ENCODE results near the gene PSMA2. TPM values are rescaled to one million over a fixed set of nuclear protein-coding genes. Genes with fewer than 3 reads are reported as not detected.

The PSMA2 gene
- total and polyA plus RNA-seq, 4 donors, result 24.8 to 221 (median 73.8) TPM

- no peaks in the 10 kb centered on the region for H3K9me3 ChIP-seq (ENCODE audit: control insufficient read depth in 4 of 4, low read length in 3 of 4)
- H3K27me3 ChIP-seq (ENCODE audit: control insufficient read depth in 4 of 4, insufficient read depth in 4 of 4, low read length in 3 of 4), result no peaks in the 10 kb centered on the region
- TF ChIP-seq ZBTB33 (IDR thresholded peaks at IDR 0.05), result no peak
- TF ChIP-seq SP1 (IDR thresholded peaks at IDR 0.05), result no peak
- TF ChIP-seq, protein P1, sequence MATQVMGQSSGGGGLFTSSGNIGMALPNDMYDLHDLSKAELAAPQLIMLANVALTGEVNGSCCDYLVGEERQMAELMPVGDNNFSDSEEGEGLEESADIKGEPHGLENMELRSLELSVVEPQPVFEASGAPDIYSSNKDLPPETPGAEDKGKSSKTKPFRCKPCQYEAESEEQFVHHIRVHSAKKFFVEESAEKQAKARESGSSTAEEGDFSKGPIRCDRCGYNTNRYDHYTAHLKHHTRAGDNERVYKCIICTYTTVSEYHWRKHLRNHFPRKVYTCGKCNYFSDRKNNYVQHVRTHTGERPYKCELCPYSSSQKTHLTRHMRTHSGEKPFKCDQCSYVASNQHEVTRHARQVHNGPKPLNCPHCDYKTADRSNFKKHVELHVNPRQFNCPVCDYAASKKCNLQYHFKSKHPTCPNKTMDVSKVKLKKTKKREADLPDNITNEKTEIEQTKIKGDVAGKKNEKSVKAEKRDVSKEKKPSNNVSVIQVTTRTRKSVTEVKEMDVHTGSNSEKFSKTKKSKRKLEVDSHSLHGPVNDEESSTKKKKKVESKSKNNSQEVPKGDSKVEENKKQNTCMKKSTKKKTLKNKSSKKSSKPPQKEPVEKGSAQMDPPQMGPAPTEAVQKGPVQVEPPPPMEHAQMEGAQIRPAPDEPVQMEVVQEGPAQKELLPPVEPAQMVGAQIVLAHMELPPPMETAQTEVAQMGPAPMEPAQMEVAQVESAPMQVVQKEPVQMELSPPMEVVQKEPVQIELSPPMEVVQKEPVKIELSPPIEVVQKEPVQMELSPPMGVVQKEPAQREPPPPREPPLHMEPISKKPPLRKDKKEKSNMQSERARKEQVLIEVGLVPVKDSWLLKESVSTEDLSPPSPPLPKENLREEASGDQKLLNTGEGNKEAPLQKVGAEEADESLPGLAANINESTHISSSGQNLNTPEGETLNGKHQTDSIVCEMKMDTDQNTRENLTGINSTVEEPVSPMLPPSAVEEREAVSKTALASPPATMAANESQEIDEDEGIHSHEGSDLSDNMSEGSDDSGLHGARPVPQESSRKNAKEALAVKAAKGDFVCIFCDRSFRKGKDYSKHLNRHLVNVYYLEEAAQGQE (IDR thresholded peaks at IDR 0.05), result no peak
- TF ChIP-seq ATF3 (IDR thresholded peaks at IDR 0.05), result no peak
- TF ChIP-seq RXRA (IDR thresholded peaks at IDR 0.05), result no peak
- no peak for TF ChIP-seq NR2F2 (IDR thresholded peaks at IDR 0.05)
- no peak for TF ChIP-seq YY1 (IDR thresholded peaks at IDR 0.05)
- no peak for TF ChIP-seq CTCF (IDR thresholded peaks at IDR 0.05; ENCODE audit: low read depth, low read length, missing input control)
- no peak for TF ChIP-seq HNF4A (conservative IDR thresholded peaks at IDR 0.05)
- no peak for TF ChIP-seq EGR1 (IDR thresholded peaks at IDR 0.05; ENCODE audit: low read depth in 2 of 2)
- TF ChIP-seq, protein P2, sequence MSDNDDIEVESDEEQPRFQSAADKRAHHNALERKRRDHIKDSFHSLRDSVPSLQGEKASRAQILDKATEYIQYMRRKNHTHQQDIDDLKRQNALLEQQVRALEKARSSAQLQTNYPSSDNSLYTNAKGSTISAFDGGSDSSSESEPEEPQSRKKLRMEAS (IDR thresholded peaks at IDR 0.05), result no peak
- TF ChIP-seq TAF1 (conservative IDR thresholded peaks at IDR 0.05), result no peak
- no peak for TF ChIP-seq HNF4G (IDR thresholded peaks at IDR 0.05)
- TF ChIP-seq JUND (IDR thresholded peaks at IDR 0.05), result no peak
- 84% methylated on average over 2 of the region's 2 CpGs for WGBS
- H3K9ac ChIP-seq (ENCODE audit: low read depth in 1 of 2, low read length in 2 of 2), result no peak overlapping the region
- H3K27ac ChIP-seq (ENCODE audit: low read depth in 1 of 2, low read length in 2 of 2), result no peak overlapping the region
- H3K36me3 ChIP-seq (ENCODE audit: control insufficient read depth in 4 of 4, insufficient read depth in 3 of 4, low read depth in 1 of 4, low read length in 3 of 4), result no peaks in the 10 kb centered on the region
- H3K4me3 ChIP-seq (ENCODE audit: low read depth in 1 of 3, low read length in 3 of 3), result no peak overlapping the region
- DNase-seq (ENCODE audit: low spot score), result no peak
- H3K4me1 ChIP-seq (ENCODE audit: control insufficient read depth in 4 of 4, insufficient read depth in 4 of 4, low read length in 3 of 4), result no peaks in the 10 kb centered on the region
Measured at GRCh38 chr7:42959549-42959948, 27.6 kb upstream of the PSMA2 start.

GRCh38 chr7:42956062-42956461 lies 24.1 kb upstream of the PSMA2 start:
- Histone ChIP-seq H3K36me3 (ENCODE audit: control insufficient read depth in 4 of 4, insufficient read depth in 3 of 4, low read depth in 1 of 4, low read length in 3 of 4) (no peaks in the 10 kb centered on the region), H3K27me3 (ENCODE audit: control insufficient read depth in 4 of 4, insufficient read depth in 4 of 4, low read length in 3 of 4) (no peaks in the 10 kb centered on the region), H3K4me1 (ENCODE audit: control insufficient read depth in 4 of 4, insufficient read depth in 4 of 4, low read length in 3 of 4) (no peaks in the 10 kb centered on the region), H3K9me3 (ENCODE audit: control insufficient read depth in 4 of 4, low read length in 3 of 4) (no peaks in the 10 kb centered on the region), H3K27ac (ENCODE audit: low read depth in 1 of 2, low read length in 2 of 2) (no peak overlapping the region), H3K4me3 (ENCODE audit: low read depth in 1 of 3, low read length in 3 of 3) (no peak overlapping the region), H3K9ac (ENCODE audit: low read depth in 1 of 2, low read length in 2 of 2) (no peak overlapping the region)
- no peak for DNase-seq (ENCODE audit: low spot score)
- no peak for TF ChIP-seq GABPA (IDR thresholded peaks at IDR 0.05 in 1 of 2, conservative IDR thresholded peaks at IDR 0.05 in 1 of 2)
- TF ChIP-seq, protein P2 (IDR thresholded peaks at IDR 0.05), result no peak
- TF ChIP-seq FOXA1 (IDR thresholded peaks at IDR 0.05), result no peak
- no peak for TF ChIP-seq HNF4A (conservative IDR thresholded peaks at IDR 0.05)
- TF ChIP-seq SP1 (IDR thresholded peaks at IDR 0.05), result no peak
- TF ChIP-seq HNF4G (IDR thresholded peaks at IDR 0.05), result no peak
- TF ChIP-seq ATF3 (IDR thresholded peaks at IDR 0.05), result no peak
- no peak for TF ChIP-seq TAF1 (conservative IDR thresholded peaks at IDR 0.05)
- no peak for TF ChIP-seq EGR1 (IDR thresholded peaks at IDR 0.05; ENCODE audit: low read depth in 2 of 2)
- TF ChIP-seq FOXA2 (IDR thresholded peaks at IDR 0.05), result no peak
- TF ChIP-seq JUND (IDR thresholded peaks at IDR 0.05), result no peak
- no peak for TF ChIP-seq CTCF (IDR thresholded peaks at IDR 0.05; ENCODE audit: low read depth, low read length, missing input control)
- no peak for TF ChIP-seq YY1 (IDR thresholded peaks at IDR 0.05)
- no peak for TF ChIP-seq ZBTB33 (IDR thresholded peaks at IDR 0.05)
- no peak for TF ChIP-seq NR2F2 (IDR thresholded peaks at IDR 0.05)
- TF ChIP-seq RAD21 (IDR thresholded peaks at IDR 0.05), result no peak
- no peak for TF ChIP-seq RXRA (IDR thresholded peaks at IDR 0.05)
